ENCODE results near the gene NRF1.
"Not testable (repeated sequence)": the region's sequence is repeated elsewhere in the genome, so short reads cannot be mapped to it uniquely, and the experiment has no call there.

Gene NRF1

GRCh38 chr7:129655811-129656210, 44.3 kb downstream of the NRF1 start:
- TF ChIP-seq, protein P1, sequence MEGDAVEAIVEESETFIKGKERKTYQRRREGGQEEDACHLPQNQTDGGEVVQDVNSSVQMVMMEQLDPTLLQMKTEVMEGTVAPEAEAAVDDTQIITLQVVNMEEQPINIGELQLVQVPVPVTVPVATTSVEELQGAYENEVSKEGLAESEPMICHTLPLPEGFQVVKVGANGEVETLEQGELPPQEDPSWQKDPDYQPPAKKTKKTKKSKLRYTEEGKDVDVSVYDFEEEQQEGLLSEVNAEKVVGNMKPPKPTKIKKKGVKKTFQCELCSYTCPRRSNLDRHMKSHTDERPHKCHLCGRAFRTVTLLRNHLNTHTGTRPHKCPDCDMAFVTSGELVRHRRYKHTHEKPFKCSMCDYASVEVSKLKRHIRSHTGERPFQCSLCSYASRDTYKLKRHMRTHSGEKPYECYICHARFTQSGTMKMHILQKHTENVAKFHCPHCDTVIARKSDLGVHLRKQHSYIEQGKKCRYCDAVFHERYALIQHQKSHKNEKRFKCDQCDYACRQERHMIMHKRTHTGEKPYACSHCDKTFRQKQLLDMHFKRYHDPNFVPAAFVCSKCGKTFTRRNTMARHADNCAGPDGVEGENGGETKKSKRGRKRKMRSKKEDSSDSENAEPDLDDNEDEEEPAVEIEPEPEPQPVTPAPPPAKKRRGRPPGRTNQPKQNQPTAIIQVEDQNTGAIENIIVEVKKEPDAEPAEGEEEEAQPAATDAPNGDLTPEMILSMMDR (IDR thresholded peaks at IDR 0.05), result no peak
- Histone ChIP-seq H3K4me1 (no peaks in the 10 kb centered on the region), H3K79me2 (peaks cover 23% of the 10 kb centered on the region), H3K9ac (no peak overlapping the region), H2AFZ (no peak overlapping the region), H3K4me3 (ENCODE audit: low read depth, low read length) (no peak overlapping the region), H3K27ac (no peak overlapping the region), H3K9me3 (ENCODE audit: control insufficient read depth, low read length) (no peaks in the 10 kb centered on the region), H3K27me3 (ENCODE audit: control insufficient read depth, insufficient read depth, low read length) (no peaks in the 10 kb centered on the region), H3K36me3 (ENCODE audit: control insufficient read depth, insufficient read depth, low read length) (no peaks in the 10 kb centered on the region), H3K4me2 (ENCODE audit: low read length) (no peak overlapping the region)

DNA sequence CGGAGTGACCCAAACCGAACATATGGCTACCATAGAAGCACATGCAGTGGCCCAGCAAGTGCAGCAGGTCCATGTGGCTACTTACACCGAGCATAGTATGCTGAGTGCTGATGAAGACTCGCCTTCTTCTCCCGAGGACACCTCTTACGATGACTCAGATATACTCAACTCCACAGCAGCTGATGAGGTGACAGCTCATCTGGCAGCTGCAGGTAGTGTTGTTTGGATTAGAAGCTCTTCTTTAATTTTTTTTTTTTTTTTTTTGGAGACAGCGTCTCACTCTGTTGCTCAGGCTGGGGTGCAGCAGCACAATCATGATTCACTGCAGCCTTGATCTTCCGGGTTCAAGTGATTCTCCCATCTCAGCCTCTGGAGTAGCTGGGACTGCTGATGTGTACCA, 45.8 kb downstream of the NRF1 start:
- no peak overlapping the region for H3K9ac ChIP-seq
- H3K4me2 ChIP-seq (ENCODE audit: low read length), result no peak overlapping the region
- H3K36me3 ChIP-seq (ENCODE audit: control insufficient read depth, insufficient read depth, low read length), result no peaks in the 10 kb centered on the region
- H3K79me2 ChIP-seq, result peaks cover 21% of the 10 kb centered on the region
- H3K4me3 ChIP-seq (ENCODE audit: low read depth, low read length), result no peak overlapping the region
- H3K9me3 ChIP-seq (ENCODE audit: control insufficient read depth, low read length), result no peaks in the 10 kb centered on the region
- no peak overlapping the region for H2AFZ ChIP-seq
- TF ChIP-seq, protein P1 (IDR thresholded peaks at IDR 0.05), result no peak
- no peaks in the 10 kb centered on the region for H3K27me3 ChIP-seq (ENCODE audit: control insufficient read depth, insufficient read depth, low read length)
- no peaks in the 10 kb centered on the region for H3K4me1 ChIP-seq
- H3K27ac ChIP-seq, result no peak overlapping the region

- not testable (repeated sequence) for H3K4me2 ChIP-seq (ENCODE audit: low read length); H2AFZ ChIP-seq; H3K9me3 ChIP-seq (ENCODE audit: control insufficient read depth, low read length); H3K4me3 ChIP-seq (ENCODE audit: low read depth, low read length); H3K9ac ChIP-seq; H3K4me1 ChIP-seq; H3K27ac ChIP-seq; H3K27me3 ChIP-seq (ENCODE audit: control insufficient read depth, insufficient read depth, low read length); H3K36me3 ChIP-seq (ENCODE audit: control insufficient read depth, insufficient read depth, low read length)
- H3K79me2 ChIP-seq, result peaks cover 12% of the 10 kb centered on the region
These were observed 48.4 kb downstream of the NRF1 start for GRCh38 chr7:129659907-129660306.

- no peak overlapping the region for H3K27ac ChIP-seq
- H3K4me2 ChIP-seq (ENCODE audit: low read length), result no peak overlapping the region
- H2AFZ ChIP-seq, result no peak overlapping the region
- H3K79me2 ChIP-seq, result peaks cover 8% of the 10 kb centered on the region
- H3K9me3 ChIP-seq (ENCODE audit: control insufficient read depth, low read length), result no peaks in the 10 kb centered on the region
- H3K4me1 ChIP-seq, result no peaks in the 10 kb centered on the region
- H3K27me3 ChIP-seq (ENCODE audit: control insufficient read depth, insufficient read depth, low read length), result no peaks in the 10 kb centered on the region
- H3K4me3 ChIP-seq (ENCODE audit: low read depth, low read length), result no peak overlapping the region
- no peaks in the 10 kb centered on the region for H3K36me3 ChIP-seq (ENCODE audit: control insufficient read depth, insufficient read depth, low read length)
- no peak overlapping the region for H3K9ac ChIP-seq
- TF ChIP-seq, protein P1 (IDR thresholded peaks at IDR 0.05), result no peak
These were observed 50.2 kb downstream of the NRF1 start for GRCh38 chr7:129661645-129662182.

DNA sequence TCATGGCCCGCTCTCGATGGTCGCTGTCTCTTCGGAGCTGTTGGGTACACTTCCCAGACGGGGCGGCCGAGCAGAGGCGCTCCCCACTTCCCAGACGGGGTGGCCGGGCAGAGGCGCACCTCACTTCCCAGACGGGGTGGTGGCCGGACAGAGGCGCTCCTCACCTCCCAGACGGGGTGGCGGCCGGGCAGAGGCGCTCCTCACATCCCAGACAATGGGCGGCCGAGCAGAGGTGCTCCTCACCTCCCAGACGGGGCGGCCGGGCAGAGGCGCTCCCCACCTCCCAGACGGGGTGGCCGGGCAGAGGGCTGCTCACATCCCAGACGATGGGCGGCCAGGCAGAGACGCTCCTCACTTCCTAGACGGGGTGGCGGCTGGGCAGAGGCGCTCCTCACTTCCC, 51.7 kb downstream of the NRF1 start:
- H3K4me1 ChIP-seq, result not testable (repeated sequence)

More for the DNA sequence above, 51.7 kb downstream of the NRF1 start:
- H3K36me3 ChIP-seq (ENCODE audit: control insufficient read depth, insufficient read depth, low read length); H3K4me3 ChIP-seq (ENCODE audit: low read depth, low read length); H3K27ac ChIP-seq; H3K4me2 ChIP-seq (ENCODE audit: low read length); H3K79me2 ChIP-seq; H3K9me3 ChIP-seq (ENCODE audit: control insufficient read depth, low read length); H3K9ac ChIP-seq; H2AFZ ChIP-seq; H3K27me3 ChIP-seq (ENCODE audit: control insufficient read depth, insufficient read depth, low read length): not testable (repeated sequence)
